GM19372 (cell line): ENCODE measurements around the gene PZP.
"Not testable (repeated sequence)": the region's sequence is repeated elsewhere in the genome, so short reads cannot be mapped to it uniquely, and the experiment has no call there.

ENCODE experiments used
- ATAC-seq: cut with Tn5 transposase; IDR thresholded peaks from one replicate; pipeline ENCODE4 v1.9.1; 2021; ENCODE audit warnings: mild to moderate bottlenecking, low read depth, moderate library complexity; ENCODE audit not compliant: unreplicated experiment

Gene PZP

GRCh38 chr12:9208229-9208628 lies at the start of gene PZP:
PZP (minus strand) TSS chr12:9208395; CDS start chr12:9208341, 54 bp downstream.
- ATAC-seq, result no peak

GRCh38 chr12:9256758-9257405 lies 48.7 kb upstream of the PZP start:
- no peak for ATAC-seq

GRCh38 chr12:9256341-9256740 lies 48.1 kb upstream of the PZP start:
- no peak for ATAC-seq

GRCh38 chr12:9255837-9256236 lies 47.6 kb upstream of the PZP start:
- no peak for ATAC-seq

- ATAC-seq, result no peak
Measured at GRCh38 chr12:9253464-9253863, 45.3 kb upstream of the PZP start.

GRCh38 chr12:9252791-9253190 lies 44.6 kb upstream of the PZP start:
- ATAC-seq, result not testable (repeated sequence)

GRCh38 chr12:9252256-9252655 lies 44.1 kb upstream of the PZP start:
- no peak for ATAC-seq

- ATAC-seq, result no peak
Measured at GRCh38 chr12:9248435-9248834, 40.2 kb upstream of the PZP start.

GRCh38 chr12:9244894-9245293 lies 36.7 kb upstream of the PZP start:
- no peak for ATAC-seq

- ATAC-seq, result no peak
Measured at GRCh38 chr12:9243999-9244649, 35.9 kb upstream of the PZP start.

- ATAC-seq, result no peak
Measured at GRCh38 chr12:9241301-9241700, 33.1 kb upstream of the PZP start.

- ATAC-seq, result no peak
Measured at GRCh38 chr12:9240776-9241175, 32.6 kb upstream of the PZP start.

- ATAC-seq, result not testable (repeated sequence)
Measured at GRCh38 chr12:9240004-9240635, 31.9 kb upstream of the PZP start.

GRCh38 chr12:9237286-9237685 lies 29.1 kb upstream of the PZP start:
- ATAC-seq, result no peak

- no peak for ATAC-seq
Measured at GRCh38 chr12:9235519-9235918, 27.3 kb upstream of the PZP start.

GRCh38 chr12:9227950-9228349 lies 19.8 kb upstream of the PZP start:
- ATAC-seq, result no peak

GRCh38 chr12:9223830-9224229 lies 15.6 kb upstream of the PZP start:
- no peak for ATAC-seq

GRCh38 chr12:9221483-9221882 lies 13.3 kb upstream of the PZP start:
- ATAC-seq, result no peak

GRCh38 chr12:9221011-9221410 lies 12.8 kb upstream of the PZP start:
- not testable (repeated sequence) for ATAC-seq

- ATAC-seq, result no peak
Measured at GRCh38 chr12:9214534-9214933, 6.3 kb upstream of the PZP start.

GRCh38 chr12:9211687-9212086 lies 3.5 kb upstream of the PZP start:
- ATAC-seq, result no peak

- no peak for ATAC-seq
Measured at GRCh38 chr12:9204380-9204779, 3.8 kb downstream of the PZP start.
